ENCODE data around the gene LIMK1. TPM values are rescaled to one million over a fixed set of nuclear protein-coding genes. Genes with fewer than 3 reads are reported as not detected.

Gene LIMK1
- total and polyA plus RNA-seq, 2 donors (not counting 3 experiments of a cell fraction or from before 2014, with no cell fraction given) = 52.9 to 54.5 TPM

DNA sequence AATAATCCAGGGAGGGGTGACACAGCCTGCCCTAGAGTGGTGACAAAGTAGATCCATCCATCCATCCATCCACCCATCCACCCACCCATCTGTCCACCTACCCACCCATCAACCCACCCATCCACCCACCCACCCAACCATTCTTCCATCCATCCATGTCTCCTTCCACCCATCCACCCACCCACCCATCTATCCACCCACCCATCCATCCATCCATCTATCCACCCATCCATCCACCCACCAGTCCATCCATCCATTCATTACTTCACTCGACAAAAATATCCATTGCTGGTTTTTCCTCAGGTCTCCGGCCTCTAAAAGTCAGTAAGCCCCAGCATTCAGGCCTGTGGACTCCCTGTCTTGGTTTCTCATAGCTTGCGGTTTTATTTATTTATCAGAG, 12.5 kb upstream of the LIMK1 start:
- ChIA-PET CTCF (interaction anchor here (1.3 to 6.2 kb wide), 4 partner anchors 44 to 330 kb away, joined by 5 to 32 read pairs (median 12); partner anchors contain the start of gene ELN), POLR2A (no interaction called here)
- no peaks in the 10 kb centered on the region for H3K79me2 ChIP-seq (ENCODE audit: control insufficient read depth, insufficient read depth, low read length)
- no peaks in the 10 kb centered on the region for H3K27me3 ChIP-seq (ENCODE audit: control insufficient read depth in 2 of 2, insufficient read depth in 2 of 2, low read length in 2 of 2)
- no TSS peak for BruUV-seq (replicated peaks)
- dilution Hi-C loops (cut with MboI; ENCODE audit: extremely low pct_ligation_motif_present, low sequenced_read_pairs) = no loop called here
- no peak overlapping the region for H3K27ac ChIP-seq (ENCODE audit: insufficient read depth, low read depth, low read length)
- H3K9me3 ChIP-seq (replicated peaks; ENCODE audit: control insufficient read depth, insufficient read depth, low read length) = no peaks in the 10 kb centered on the region
- H3K4me3 ChIP-seq (replicated peaks in 1 of 3; ENCODE audit: insufficient read depth in 1 of 3, low read depth in 1 of 3, low read length in 3 of 3) = no peak overlapping the region
- intact Hi-C loops (cut with micrococcal nuclease) = no loop called here
- no peak overlapping the region for H2AFZ ChIP-seq (ENCODE audit: low read depth, low read length)
- no peaks in the 10 kb centered on the region for H4K20me1 ChIP-seq (replicated peaks; ENCODE audit: control insufficient read depth, extremely low read depth, insufficient read depth, low read length)
- no peak for DNase-seq (ENCODE audit: low read depth, low spot score)
- H3K9ac ChIP-seq (replicated peaks; ENCODE audit: extremely low read depth, insufficient read depth, low read length) = no peak overlapping the region
- no peaks in the 10 kb centered on the region for H3K36me3 ChIP-seq (ENCODE audit: control insufficient read depth in 2 of 2, extremely low read depth in 1 of 2, insufficient read depth in 2 of 2, low read length in 2 of 2)
- no peaks in the 10 kb centered on the region for H3K4me1 ChIP-seq (ENCODE audit: control insufficient read depth, extremely low read depth, insufficient read depth, low read length)
- TF ChIP-seq EZH2 (IDR thresholded peaks at IDR 0.05; ENCODE audit: borderline replicate concordance, low read depth, low read length, severe bottlenecking) (no peak), JUN (IDR thresholded peaks at IDR 0.05; ENCODE audit: borderline replicate concordance, insufficient read depth, insufficient read length, low read depth) (no peak), MYC (IDR thresholded peaks at IDR 0.05; ENCODE audit: low read depth, low read length) (no peak), POLR2AphosphoS5 (IDR thresholded peaks at IDR 0.05; ENCODE audit: insufficient read depth, low read depth, low read length) (no peak), GATA2 (IDR thresholded peaks at IDR 0.05; ENCODE audit: insufficient read depth, insufficient read length, low read depth, low read length) (no peak), FOS (IDR thresholded peaks at IDR 0.05; ENCODE audit: borderline replicate concordance, insufficient read depth, low read length) (no peak), POLR2A (IDR thresholded peaks at IDR 0.05; ENCODE audit: low read depth, low read length) (no peak)
- TF ChIP-seq, protein P1, sequence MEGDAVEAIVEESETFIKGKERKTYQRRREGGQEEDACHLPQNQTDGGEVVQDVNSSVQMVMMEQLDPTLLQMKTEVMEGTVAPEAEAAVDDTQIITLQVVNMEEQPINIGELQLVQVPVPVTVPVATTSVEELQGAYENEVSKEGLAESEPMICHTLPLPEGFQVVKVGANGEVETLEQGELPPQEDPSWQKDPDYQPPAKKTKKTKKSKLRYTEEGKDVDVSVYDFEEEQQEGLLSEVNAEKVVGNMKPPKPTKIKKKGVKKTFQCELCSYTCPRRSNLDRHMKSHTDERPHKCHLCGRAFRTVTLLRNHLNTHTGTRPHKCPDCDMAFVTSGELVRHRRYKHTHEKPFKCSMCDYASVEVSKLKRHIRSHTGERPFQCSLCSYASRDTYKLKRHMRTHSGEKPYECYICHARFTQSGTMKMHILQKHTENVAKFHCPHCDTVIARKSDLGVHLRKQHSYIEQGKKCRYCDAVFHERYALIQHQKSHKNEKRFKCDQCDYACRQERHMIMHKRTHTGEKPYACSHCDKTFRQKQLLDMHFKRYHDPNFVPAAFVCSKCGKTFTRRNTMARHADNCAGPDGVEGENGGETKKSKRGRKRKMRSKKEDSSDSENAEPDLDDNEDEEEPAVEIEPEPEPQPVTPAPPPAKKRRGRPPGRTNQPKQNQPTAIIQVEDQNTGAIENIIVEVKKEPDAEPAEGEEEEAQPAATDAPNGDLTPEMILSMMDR (IDR thresholded peaks at IDR 0.05; ENCODE audit: extremely low read depth in 1 of 2, insufficient read depth in 1 of 2, low read depth in 1 of 2, low read length in 2 of 2) = no peak
- TF ChIP-seq, protein P2, sequence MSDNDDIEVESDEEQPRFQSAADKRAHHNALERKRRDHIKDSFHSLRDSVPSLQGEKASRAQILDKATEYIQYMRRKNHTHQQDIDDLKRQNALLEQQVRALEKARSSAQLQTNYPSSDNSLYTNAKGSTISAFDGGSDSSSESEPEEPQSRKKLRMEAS (IDR thresholded peaks at IDR 0.05; ENCODE audit: insufficient read depth, insufficient read length) = no peak
- no peaks in the 10 kb centered on the region for H3K9me1 ChIP-seq (replicated peaks; ENCODE audit: control insufficient read depth, extremely low read depth, insufficient read depth, low read length)
- no peak for FAIRE-seq
- H3K4me2 ChIP-seq (ENCODE audit: insufficient read depth, low read length) = no peak overlapping the region
